OCI-LY1 (cell line): Measurements from ENCODE around the gene HM13.
"Not testable (repeated sequence)": the region's sequence is repeated elsewhere in the genome, so short reads cannot be mapped to it uniquely, and the experiment has no call there.

ENCODE experiments used
- H2AFZ ChIP-seq: fragments of 200-600 bp; sonication (generic), shearing (Covaris generic); 2 replicates; pipeline ENCODE4 v1.6.0; 2014; ENCODE audit warnings: antibody characterized with exemption, mild to moderate bottlenecking, low read length
- H3F3A ChIP-seq: fragments of 200-600 bp; sonication (generic), shearing (Covaris generic); 2 replicates; pipeline ENCODE4 v1.6.0; 2014; ENCODE audit warnings: mild to moderate bottlenecking, antibody characterized with exemption, low read length, moderate library complexity; ENCODE audit not compliant: insufficient read depth
- H3K27ac ChIP-seq: fragments of 200-600 bp; sonication (generic); 2 replicates; pipeline ENCODE4 v1.5.1; 2014; ENCODE audit warnings: low read length, mixed run types, mild to moderate bottlenecking, low read depth; ENCODE audit not compliant: poor library complexity, severe bottlenecking
- H3K27me3 ChIP-seq: fragments of 200-600 bp; sonication (generic); 2 replicates; pipeline ENCODE4 v1.6.0; 2014; ENCODE audit warnings: antibody characterized with exemption, mild to moderate bottlenecking, low read length, moderate library complexity; ENCODE audit not compliant: insufficient read depth
- H3K36me3 ChIP-seq: fragments of 200-600 bp; sonication (generic); 2 replicates; pipeline ENCODE4 v1.6.1; 2014; ENCODE audit warnings: mild to moderate bottlenecking, antibody characterized with exemption, low read length, moderate library complexity, mixed read lengths; ENCODE audit not compliant: insufficient read depth
- H3K4me1 ChIP-seq: fragments of 200-600 bp; sonication (generic); 2 replicates; pipeline ENCODE4 v1.5.1; 2014; ENCODE audit warnings: mild to moderate bottlenecking, low read length, moderate library complexity; ENCODE audit not compliant: insufficient read depth, severe bottlenecking
- H3K4me2 ChIP-seq: fragments of 200-600 bp; sonication (generic), shearing (Covaris generic); 2 replicates; pipeline ENCODE4 v1.6.1; 2014; ENCODE audit warnings: low read length
- H3K4me3 ChIP-seq: fragments of 200-600 bp; sonication (generic); 2 replicates; pipeline ENCODE4 v1.5.1; 2014; ENCODE audit warnings: low read length, low read depth, mild to moderate bottlenecking, mixed read lengths; ENCODE audit not compliant: poor library complexity, severe bottlenecking
- H3K79me2 ChIP-seq: fragments of 200-600 bp; shearing (Covaris generic); 2 replicates; pipeline ENCODE4 v1.6.1; 2016; ENCODE audit warnings: mixed run types, low read length, mixed read lengths; ENCODE audit not compliant: insufficient read depth
- H3K9ac ChIP-seq: fragments of 200-600 bp; sonication (generic), shearing (Covaris generic); 2 replicates; pipeline ENCODE4 v1.6.1; 2014; ENCODE audit warnings: mild to moderate bottlenecking, low read length, mixed read lengths
- H3K9me2 ChIP-seq: fragments of 200-600 bp; sonication (generic), shearing (Covaris generic); 2 replicates; pipeline ENCODE4 v1.6.1; 2014; ENCODE audit warnings: low read depth, mild to moderate bottlenecking, low read length, mixed read lengths
- H3K9me3 ChIP-seq: fragments of 200-600 bp; shearing (Covaris generic); 2 replicates; pipeline ENCODE4 v1.6.1; 2014; ENCODE audit warnings: low read length, mixed read lengths
- H4K20me1 ChIP-seq: fragments of 200-600 bp; sonication (generic), shearing (Covaris generic); 2 replicates; pipeline ENCODE4 v1.6.0; 2016; ENCODE audit warnings: mild to moderate bottlenecking, low read length; ENCODE audit not compliant: insufficient read depth
- CTCF ChIP-seq: fragments of 200-600 bp; sonication (generic), shearing (Covaris generic); IDR thresholded peaks from 2 replicates; pipeline ENCODE4 v1.5.1; 2017; ENCODE audit warnings: mild to moderate bottlenecking, antibody characterized with exemption, low read length, moderate library complexity, mixed read lengths
- EZH2 ChIP-seq: fragments of 200-600 bp; sonication (generic), shearing (Covaris generic); IDR thresholded peaks from 2 replicates; pipeline ENCODE4 v1.8.0; 2017; ENCODE audit warnings: borderline replicate concordance, mixed run types, mild to moderate bottlenecking, antibody characterized with exemption, low read length, moderate library complexity, mixed read lengths

Gene HM13

GRCh38 chr20:31579245-31579644 is 65.0 kb downstream of the HM13 start:
- H3K79me2 ChIP-seq: no peaks in the 10 kb centered on the region
- H3K9me3 ChIP-seq: no peaks in the 10 kb centered on the region
- no peaks in the 10 kb centered on the region for H3K9me2 ChIP-seq
- no peaks in the 10 kb centered on the region for H3F3A ChIP-seq
- H3K4me3 ChIP-seq: no peak overlapping the region
- no peaks in the 10 kb centered on the region for H3K4me1 ChIP-seq
- no peaks in the 10 kb centered on the region; the same call in 1 of the 2 replicates for H3K36me3 ChIP-seq
- no peaks in the 10 kb centered on the region for H4K20me1 ChIP-seq
- H3K4me2 ChIP-seq: no peak overlapping the region
- no peak overlapping the region for H2AFZ ChIP-seq
- TF ChIP-seq CTCF (no peak), EZH2 (no peak)
- no peak overlapping the region for H3K9ac ChIP-seq
- H3K27me3 ChIP-seq: peaks cover 3% of the 10 kb centered on the region; the same call in 1 of the 2 replicates
- no peak overlapping the region for H3K27ac ChIP-seq

DNA sequence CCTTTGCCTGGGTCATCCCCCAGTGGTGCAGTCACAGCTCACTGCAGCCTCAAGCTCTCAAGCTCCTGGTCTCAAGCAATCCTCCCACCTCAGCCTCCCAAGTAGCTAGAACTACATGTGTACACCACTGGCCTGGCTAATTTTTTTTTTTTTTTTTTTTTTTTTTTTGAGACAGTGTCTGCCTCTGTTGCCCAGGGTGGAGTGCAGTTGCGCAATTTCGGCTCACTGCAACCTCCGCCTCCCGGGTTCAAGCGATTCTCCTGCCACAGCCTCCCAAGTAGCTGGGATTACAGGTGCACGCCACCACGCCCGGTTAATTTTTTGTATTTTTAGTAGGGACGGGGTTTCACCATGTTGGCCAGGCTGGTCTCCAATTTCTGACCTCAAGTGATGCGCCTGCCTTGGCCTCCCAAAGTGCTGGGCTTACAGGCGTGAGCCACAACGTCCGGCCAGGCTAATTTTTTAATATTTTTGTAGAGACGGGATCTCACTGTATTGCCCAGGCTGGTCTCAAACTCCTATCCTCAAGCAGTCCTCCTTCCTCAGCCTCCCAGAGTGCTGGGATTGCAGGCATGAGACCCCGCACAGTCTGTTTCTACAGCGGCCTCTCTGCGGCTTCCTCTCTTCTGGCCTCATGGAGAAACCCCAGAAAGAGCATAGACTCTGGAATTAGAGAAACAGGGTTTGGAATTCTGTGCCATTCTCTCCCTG is 65.9 kb downstream of the HM13 start:
- H3K27me3 ChIP-seq, H3K27ac ChIP-seq, H4K20me1 ChIP-seq, H3K4me3 ChIP-seq, H3K9me2 ChIP-seq, H3K36me3 ChIP-seq, H3K9ac ChIP-seq, H3K79me2 ChIP-seq, H3F3A ChIP-seq, H3K9me3 ChIP-seq, H2AFZ ChIP-seq, H3K4me1 ChIP-seq, H3K4me2 ChIP-seq: not testable (repeated sequence)

DNA sequence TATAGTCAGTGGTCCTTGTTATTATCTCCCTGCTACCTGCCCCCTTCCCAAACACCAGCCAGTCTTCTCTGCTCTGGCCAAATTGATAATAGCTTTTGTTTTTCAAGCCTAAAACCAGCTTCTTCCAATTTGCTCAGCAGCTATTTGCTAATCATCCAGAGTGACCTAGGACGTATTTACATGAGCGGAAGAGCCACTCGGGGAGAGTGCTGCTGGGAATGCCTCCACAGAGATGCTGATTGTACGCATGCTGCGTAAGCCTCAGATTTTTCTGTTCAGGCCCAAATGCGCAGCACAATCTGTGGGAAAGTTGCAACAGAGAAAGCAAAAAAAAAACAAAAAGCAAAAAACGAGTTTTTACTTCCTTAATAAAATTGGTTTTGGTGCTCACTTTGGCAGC is 66.5 kb downstream of the HM13 start:
- no peak overlapping the region for H3K4me3 ChIP-seq
- no peaks in the 10 kb centered on the region for H3K9me3 ChIP-seq
- TF ChIP-seq EZH2 (no peak), CTCF (no peak)
- no peaks in the 10 kb centered on the region for H3K79me2 ChIP-seq
- no peaks in the 10 kb centered on the region for H3K9me2 ChIP-seq
- H3F3A ChIP-seq: no peaks in the 10 kb centered on the region
- no peaks in the 10 kb centered on the region for H3K4me1 ChIP-seq
- H3K27me3 ChIP-seq: peaks cover 3% of the 10 kb centered on the region; the same call in 1 of the 2 replicates
- H2AFZ ChIP-seq: no peak overlapping the region
- no peak overlapping the region for H3K27ac ChIP-seq
- H4K20me1 ChIP-seq: no peaks in the 10 kb centered on the region
- no peak overlapping the region for H3K4me2 ChIP-seq
- no peaks in the 10 kb centered on the region; the same call in 1 of the 2 replicates for H3K36me3 ChIP-seq
- H3K9ac ChIP-seq: no peak overlapping the region

DNA sequence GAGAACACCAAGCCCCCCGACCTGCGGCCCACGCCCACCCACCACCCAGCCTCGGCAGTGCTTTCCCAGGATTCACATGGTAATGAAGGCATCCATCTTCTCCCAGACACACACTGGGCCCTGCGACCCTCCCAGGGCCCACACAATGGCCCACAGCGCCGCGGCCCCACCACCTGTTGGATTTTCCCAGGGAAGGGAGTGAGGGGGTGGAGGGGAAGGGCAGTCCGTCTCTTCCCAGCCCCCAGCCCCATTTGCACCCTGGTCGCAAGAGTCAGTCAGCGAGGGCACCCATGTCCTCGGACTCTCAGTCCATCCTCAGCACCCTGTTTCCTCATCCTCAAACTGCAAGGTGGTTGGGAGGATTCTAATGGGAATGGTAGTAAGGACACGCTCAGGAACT is 67.1 kb downstream of the HM13 start:
- H3K9me2 ChIP-seq: no peaks in the 10 kb centered on the region
- no peaks in the 10 kb centered on the region for H3K9me3 ChIP-seq
- no peaks in the 10 kb centered on the region for H4K20me1 ChIP-seq
- no peaks in the 10 kb centered on the region for H3K79me2 ChIP-seq
- no peaks in the 10 kb centered on the region; the same call in 1 of the 2 replicates for H3K36me3 ChIP-seq
- H2AFZ ChIP-seq: no peak overlapping the region
- TF ChIP-seq CTCF (no peak), EZH2 (no peak)
- no peak overlapping the region for H3K9ac ChIP-seq
- no peak overlapping the region for H3K27ac ChIP-seq
- no peaks in the 10 kb centered on the region for H3F3A ChIP-seq
- H3K4me1 ChIP-seq: no peaks in the 10 kb centered on the region
- peaks cover 3% of the 10 kb centered on the region; the same call in 1 of the 2 replicates for H3K27me3 ChIP-seq
- no peak overlapping the region for H3K4me2 ChIP-seq
- H3K4me3 ChIP-seq: no peak overlapping the region
